DMS153 treated with DMSO at 0.1 percent for 48 hours (cell line): Measurements from ENCODE around the gene MRPL44.

Experiments used
- DNase-seq: peaks from one replicate; lab custom pipeline; 2025; ENCODE audit not compliant: unreplicated experiment; lab: John Stamatoyannopoulos, UW

Gene MRPL44

DNA sequence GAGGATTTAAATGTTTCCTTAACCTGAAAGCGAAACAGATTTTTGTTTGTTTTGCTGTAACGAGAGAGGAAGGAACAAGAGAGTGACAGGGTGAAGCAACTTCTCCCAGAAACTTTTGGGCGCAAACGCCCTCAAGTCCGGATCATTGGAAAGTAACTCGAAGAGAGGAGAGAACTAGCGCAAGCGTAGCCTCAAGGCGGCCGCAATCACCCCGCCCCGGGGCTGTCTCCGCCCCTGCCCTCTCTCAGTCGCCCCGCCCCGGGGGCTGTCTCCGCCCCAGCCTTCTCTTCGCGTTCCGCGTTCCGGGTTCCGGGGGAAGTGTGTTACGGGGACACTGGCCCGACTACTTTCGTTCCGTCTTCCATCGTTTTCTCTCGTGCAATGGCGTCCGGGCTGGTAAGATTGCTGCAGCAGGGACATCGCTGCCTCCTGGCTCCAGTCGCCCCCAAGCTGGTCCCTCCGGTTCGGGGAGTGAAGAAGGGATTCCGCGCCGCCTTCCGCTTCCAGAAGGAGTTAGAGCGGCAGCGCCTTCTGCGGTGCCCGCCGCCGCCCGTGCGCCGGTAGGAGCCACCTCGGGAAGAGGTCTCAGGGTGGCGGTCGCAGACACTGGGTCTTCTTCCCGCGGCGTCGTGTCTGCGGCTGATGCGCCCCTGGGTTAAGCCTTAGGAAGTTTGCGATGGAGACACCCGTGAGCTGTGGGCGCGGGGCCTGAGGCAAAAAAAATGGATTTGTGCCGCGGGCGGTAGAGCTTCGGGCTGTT, at the start of gene MRPL44:
MRPL44 (plus strand) TSS at position 372 of the 760 bp plus-strand sequence; CDS start at position 382, 10 bp downstream.
- DNase-seq: peak; percentile 87

DNA sequence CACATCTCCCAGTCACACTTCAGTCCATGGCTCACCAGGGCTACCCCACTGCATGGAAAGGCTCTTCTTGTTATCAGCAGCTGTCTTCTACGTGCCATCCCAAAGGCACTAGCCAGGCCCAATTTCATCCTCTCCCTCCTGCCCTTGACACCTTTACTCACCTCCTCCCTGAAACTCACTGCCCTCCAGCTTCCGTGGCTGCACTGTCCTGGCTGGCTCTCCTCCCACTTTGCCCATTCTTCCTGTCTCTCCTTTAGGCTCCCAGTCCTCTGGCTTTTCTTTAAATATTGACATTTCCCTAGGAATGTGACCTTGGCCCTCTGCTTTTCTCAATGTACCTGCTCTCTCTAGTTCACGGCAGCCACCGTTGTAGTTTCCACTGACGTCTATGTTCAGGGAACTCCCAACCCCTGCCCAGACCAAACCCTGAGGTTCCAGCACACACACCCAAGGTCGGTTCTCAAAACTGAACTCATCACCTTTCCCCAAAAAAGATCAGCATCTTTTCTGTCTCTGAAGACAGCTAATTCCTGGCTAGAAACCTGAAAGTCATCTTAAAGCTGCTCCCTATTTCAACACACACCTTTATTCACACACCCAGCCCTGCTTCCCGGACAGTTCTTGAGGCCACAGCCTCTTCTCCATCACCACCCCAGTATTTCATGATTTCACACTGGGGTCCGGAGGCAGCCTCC, 48.8 kb upstream of the MRPL44 start:
- no peak for DNase-seq

DNA sequence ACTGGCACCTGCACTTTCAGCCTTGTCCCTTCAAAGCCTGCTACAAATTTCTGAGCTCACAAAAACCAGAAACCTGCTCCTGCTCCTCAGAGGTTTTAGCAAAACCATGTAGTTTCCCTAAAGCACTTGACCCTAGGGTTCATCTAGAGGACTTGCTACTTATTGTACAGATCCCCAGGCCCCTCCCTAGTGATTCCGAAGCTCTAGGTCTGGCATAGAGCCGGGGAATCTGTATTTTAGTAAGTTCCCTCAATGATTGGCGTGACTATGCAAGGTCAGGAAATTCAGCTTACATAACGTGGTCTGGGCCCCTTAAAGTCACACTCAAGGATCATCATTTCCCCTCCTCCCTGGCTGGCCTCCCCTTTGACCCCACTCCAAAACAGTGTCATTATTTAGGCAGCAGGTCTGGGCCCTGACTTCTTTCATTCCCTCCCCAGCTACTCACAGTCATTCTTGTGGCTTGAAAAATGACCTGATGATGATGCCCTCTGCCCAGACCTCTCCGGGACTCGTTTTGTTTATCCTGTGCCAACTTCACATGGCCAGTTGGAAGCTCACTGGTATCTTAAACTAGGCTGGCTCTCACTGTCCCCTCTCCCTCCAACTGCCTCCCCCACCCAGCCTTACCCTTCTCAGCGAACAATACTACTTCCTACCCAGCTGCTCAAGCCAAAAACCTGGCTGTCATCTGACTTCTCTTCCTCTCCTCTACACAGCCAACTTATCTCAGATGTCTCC, 48.1 kb upstream of the MRPL44 start:
- DNase-seq: no peak

DNA sequence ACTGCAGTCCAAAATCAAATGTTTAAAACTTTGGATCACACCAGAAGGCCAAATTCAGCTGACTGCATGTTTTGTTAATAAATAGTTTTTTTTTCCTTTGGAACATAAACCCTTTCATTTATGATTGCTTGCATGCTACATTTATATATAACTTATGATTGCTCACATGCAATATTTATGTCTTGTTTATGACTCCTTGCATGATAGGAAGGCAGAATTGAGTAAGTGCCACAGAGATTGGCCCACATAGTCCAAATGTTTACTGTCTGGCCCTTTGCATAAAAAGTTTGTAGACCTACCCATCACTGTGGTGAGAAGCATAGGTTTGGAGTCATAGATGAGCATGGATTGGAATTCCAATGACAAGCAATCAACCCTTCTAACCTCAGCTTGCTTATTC, 42.9 kb upstream of the MRPL44 start:
- no peak for DNase-seq

DNA sequence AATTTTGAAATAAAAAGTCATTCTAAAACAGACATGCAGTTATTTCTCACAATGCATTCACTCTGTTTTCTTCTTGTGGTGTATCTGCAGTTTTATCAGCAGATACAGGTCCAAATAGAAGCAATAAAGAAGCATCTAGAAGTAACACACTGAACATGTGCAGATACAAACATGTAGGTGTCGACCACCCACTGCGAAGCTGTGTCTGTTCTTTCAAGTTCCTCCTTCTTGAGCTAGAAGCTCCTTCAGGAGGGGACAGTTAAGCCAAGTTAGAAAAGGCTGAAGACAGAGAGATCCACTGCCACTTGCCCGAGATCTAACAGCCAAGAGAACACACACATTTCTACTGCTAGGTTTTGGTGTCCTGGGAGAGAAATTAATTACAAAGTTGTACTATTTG, 42.2 kb upstream of the MRPL44 start:
- no peak for DNase-seq

DNA sequence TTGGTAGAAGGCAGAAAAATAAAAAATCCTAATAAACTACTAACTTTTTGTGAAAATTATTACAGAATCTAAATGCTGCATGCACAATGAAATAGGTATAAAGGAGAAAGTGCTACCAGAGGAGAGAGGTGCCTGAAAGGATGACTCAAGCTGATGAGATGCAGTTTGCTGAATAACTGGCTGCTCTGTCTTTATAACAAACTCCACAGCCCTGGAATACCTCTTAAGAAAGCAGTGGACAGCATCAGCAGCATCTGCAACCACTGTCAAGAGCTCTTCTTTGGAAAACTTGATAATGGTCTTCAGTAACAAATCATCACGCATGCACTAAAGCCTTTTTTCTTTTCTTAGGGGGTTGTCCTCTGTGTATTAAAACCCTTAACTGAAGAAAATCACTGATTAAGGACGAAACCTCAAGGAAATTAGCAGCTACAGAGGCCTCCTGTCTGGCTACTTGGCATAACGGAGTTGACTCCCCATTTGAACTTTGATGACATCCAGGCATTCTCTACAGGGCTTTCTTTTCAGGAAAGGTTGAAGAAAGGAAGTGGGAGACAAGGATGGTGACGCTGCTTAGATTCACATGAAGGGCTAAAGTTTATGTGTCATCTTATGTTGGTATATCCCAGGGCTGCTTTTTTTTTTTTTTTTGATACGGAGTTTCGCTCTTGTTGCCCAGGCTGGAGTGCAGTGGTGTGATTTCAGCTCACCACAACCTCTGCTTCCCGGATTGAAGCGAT, 40.9 kb upstream of the MRPL44 start:
- DNase-seq: no peak

DNA sequence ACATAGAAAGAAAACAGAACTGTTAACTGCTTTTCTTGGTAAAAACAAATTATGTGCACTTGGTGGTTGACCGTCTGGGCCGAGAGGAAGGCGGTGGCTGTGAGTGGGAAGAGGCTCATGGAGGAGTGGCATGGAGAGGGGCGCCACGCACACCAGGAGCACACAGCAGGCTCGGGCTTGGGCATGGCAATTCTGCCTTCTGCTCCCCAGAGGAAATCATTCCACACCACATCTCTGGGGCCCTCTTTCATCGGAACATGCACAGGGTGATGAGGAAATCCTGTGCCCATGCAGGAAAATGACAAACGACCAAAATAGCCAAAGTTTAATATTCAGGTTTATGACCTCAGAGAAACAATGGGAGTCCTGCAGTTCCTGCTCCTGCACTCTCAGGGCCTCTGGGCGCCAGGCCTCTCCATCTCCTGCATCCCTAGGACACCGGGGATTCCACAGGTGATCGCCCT, 38.6 kb upstream of the MRPL44 start:
- no peak for DNase-seq

DNA sequence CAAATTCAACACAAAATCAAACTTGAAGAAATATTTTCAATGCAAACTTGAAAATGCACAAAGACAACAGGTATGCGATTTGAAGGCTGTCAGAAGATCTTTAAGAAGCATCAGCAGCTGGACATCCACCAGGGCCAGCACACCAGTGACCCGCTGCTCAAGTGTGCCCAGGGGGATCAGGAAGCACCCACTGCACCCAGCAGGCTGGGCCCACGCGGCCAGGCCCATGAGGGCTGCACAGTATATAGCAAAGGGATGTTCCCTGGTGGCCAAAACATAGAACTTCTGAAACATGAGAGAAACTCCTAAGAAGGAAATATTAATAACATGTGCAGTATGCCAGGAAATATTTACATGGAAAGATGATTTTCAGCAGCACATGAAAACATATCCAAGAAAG, 37.2 kb upstream of the MRPL44 start:
- no peak for DNase-seq

DNA sequence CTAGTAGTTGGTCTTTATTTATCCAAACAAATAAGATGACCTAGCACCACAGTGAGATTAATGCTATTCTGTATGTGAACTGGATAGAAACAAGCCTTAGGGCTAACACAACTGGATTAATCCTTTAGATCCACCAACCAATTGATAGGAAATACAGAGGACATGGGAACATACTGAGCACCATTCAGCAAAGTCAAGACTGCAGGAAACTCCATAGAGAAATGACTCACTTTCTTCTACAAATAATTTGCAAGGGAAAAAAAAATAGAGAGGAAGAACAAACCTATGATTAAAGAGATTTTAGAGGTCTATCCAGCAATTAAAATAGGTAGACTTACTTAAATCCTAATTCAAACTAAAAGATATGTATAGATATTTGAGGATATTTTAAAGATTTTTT, 36.1 kb upstream of the MRPL44 start:
- no peak for DNase-seq

DNA sequence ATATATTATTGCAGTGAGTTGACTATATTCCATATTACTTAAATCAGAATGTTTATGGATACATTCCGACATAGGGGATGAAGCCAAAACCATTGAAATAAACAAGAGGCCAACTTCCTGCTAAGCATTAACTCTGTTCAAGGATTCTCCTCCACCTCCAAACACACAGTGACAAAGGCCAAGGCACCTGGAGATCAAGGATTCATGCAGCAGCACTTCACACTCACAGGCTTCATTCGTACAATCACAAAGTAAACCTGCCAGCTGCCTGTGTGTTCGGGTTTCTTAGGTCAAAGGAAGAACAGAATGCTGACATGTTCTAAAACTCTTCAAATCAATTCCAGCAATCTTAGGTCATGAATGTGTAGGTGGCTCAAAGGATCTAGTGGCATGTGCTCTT, 35.0 kb upstream of the MRPL44 start:
- DNase-seq: no peak

DNA sequence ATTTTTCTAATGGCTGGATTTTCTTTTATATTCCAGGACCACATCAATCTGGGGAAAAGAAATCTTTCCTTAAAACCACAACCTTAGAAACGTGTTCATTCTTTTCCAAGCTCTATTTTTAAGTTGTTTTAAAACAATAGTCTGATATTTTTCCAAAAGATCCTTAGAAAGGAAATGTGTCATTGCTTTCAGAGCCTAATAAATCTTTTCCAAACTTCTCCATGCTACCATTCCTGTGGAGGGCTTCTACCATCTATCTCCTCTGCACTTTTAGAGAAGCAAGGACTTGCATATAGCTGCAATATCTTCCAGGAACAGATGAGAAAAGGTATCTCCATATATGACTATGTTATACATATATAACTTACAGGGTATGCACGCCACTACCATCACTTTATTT, 33.3 kb upstream of the MRPL44 start:
- no peak for DNase-seq

DNA sequence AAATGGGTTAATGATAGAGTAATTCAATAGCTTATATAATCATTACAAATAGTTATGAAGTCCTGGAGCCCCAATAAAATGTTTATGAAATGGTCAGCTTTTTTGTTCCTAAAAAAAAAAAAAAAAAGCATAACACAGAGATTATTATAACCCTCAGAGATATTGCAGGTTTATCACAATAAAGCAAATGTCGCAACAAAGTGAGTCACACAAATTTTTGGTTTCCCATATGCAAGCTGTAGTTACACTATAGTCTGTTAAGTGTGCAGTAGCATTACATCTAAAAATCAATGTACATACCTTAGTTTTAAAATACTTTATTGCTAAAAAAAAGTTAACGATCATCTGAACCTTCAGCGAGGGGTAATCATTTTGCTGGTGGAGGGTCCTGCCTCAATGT, 32.2 kb upstream of the MRPL44 start:
- no peak for DNase-seq

DNA sequence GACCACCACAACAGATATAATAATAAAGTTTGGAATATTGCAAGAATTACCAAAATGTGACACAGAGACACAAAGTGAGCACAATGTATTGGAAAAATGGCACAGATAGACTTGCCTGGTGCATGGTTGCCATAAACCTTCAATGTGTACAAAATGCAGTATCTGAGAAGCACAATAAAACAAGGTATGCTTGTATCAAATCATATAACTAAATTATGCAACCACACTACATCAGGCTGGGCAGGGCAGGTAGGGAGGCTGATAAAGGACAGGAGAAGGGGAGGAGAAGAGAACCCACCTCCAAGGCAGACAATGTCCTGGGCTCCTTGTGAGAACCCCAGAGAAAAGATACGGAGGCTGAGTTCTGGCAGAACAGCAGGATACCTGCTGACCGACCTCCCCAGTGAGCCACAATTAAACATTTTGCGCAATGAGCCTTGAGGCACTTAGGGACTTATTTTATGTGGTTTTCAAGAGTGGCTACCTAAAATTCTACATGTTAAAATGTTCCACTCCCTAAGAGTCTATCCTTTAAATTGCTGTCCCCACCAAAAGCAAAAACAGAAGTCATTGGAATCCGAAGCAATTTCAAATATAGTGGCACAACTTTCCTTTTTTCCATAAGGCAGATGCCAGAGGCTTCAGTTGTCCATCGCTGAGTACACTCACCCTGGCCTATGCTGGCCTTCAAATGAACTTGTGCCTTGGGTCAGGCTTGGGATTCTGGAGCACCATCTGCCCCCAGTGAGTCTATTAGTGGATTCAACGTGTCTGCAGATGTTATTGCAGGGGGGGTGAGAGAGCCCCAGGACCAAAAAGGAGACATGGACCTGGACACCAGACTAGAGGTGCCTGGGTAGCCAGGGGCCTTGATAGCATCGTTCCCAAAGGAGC, 28.9 kb upstream of the MRPL44 start:
- DNase-seq: no peak

DNA sequence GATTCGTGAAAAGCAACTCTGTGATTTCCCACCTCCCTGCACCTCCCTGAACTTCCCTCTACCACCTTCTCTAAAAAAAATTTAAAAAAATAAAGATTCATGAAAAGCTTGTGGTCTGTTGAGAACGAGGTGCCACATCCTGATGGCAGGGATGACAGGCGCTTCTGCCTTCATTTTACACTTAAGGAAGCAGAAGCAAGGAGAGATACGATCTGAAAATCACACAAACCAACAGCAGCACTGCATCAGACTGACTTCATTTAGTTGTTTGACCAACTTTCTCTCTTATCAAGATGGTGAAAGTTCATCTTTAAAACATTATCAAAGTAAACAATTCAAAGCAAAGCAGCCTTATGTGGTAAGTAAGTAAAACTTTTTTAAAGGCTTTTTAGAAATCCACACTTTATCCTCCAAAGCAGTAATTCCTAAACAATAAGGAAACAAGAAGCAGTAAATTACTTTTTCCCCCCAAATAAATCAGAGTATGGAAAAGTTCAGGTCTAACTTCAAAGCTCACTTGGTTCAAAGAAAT, 27.6 kb upstream of the MRPL44 start:
- no peak for DNase-seq

DNA sequence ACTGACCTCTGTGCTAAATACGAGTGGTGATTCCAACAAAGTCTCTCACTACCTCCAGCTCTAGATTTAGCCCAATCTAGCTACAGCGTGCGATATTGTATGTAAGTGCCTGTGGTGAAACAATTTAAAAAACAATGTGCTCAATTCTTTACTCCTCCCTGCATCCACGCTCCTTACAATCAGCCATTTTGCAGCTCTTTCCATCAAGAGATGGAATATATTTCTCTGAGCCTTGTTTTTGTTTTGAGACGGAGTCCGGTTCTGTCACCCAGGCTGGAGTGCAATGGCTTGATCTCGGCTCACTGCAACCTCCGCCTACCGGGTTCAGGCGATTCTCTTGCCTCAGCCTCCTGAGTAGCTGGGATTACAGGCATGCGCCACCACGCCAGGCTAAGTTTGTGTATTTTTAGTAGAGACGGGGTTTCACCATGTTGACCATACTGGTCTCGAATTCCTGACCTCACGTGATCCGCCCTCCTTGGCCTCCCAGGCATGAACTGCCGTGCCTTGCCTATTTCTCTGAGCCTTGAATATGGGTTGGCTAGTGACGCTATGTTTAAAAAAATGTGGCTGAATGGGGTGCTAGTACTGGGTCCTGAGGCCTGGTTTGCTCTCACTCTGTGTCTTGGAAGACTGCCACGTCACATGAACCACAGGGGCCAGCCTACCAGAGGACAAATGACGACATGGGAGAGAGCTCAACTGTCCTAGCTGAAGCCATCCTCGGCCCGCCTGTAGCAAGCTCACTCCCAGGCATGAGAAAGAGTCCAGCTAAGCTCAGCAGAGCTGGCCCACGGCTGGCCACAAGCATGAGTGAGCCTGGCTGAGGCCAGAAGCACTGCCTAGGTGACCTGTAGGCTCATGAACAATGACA, 26.9 kb upstream of the MRPL44 start:
- no peak for DNase-seq

DNA sequence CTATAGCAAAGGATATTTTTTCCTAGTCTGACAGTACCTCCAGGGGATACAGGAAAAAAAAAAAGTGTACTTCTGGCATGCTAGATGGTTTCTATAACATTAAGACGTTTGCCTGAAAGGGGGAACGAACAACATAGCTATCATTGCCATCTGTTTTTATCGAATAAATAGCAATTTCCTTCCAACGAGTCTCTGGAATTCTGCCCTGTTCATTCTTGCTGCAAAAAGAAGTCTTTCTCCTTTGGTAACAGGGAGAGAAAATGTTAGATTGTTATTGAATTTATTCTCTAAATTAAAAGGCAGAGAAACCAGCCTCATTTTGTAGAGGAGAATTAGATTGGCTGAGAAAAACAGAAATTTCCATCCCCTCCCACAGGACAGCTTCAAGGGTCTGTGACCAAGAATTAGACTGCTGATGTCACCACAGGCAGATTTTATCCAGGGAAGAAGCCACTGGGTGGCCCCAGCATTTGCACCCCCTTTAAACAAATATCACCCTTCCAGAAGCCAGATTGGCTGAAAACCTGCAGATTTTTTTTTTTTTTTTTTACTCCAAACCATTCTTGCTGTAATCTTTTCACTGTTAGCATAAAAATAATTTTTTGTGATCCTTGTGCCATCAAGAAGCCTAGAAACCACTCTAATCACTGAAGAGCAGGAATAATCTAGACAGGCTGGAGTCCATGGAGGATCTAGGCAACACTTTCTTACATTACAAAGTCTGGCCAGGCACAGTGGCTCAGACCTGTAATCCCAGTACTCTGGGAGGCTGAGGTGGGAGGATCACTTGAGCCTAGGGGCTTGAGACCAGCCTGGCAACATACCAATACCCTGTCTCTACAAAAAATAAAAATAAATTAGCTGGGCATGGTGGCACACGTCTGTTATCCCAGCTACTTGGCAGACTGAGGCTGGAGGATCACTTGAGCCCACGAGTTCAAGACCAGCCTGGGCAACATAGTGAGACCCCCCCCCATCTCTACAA, 24.2 kb upstream of the MRPL44 start:
- DNase-seq: no peak

DNA sequence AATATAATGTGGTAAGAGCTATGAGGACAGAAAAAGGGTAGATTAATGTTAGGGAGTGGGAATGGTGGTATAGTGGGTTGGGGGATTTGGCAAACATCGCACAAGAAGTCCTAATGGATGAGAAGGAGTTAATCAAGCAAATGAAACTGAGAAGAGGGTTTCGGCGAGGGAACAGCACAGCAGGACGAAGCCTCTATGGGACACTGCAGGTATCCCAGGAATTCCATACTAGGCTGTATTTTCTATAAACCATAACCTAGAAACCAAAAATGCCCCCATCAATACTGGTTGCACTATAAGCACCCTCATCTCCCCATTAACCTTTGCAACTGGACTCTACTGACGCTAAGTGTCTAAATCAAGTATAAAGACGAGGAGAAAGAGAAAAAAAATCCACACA, 22.4 kb upstream of the MRPL44 start:
- DNase-seq: no peak
